OCI-LY3 (cell line): ENCODE measurements around the gene TGFB1.

Experiments used
- EZH2phosphoT487 ChIP-seq: fragments of 200-600 bp; shearing (Covaris generic); IDR thresholded peaks from 2 replicates; pipeline ENCODE4 v1.6.1; 2018; ENCODE audit warnings: antibody characterized with exemption, mixed run types, low read depth
- TF ChIP-seq, protein P1 (sequence below): fragments of 200-600, 300-600 bp; sonication (generic); IDR thresholded peaks from 2 replicates; pipeline ENCODE4 v1.5.1; 2014; ENCODE audit warnings: antibody characterized with exemption, low read length, low read depth

DNA sequence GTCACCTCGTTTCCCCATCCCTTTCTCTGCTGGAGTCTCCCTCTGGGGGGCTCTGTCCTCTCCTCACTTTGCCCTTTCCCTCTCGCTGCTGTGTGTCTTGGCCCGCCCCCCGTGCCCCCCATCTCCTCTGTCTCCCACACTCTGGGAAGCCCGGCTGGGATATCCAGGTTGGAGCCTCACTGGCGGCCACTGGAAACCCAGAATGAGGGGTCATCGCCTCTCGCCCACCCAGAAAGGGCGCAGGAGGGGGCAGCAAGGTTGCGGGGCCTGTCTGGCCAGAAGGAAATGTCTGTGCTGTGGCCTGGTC, 28.1 kb downstream of the TGFB1 start:
- TF ChIP-seq, protein P1, sequence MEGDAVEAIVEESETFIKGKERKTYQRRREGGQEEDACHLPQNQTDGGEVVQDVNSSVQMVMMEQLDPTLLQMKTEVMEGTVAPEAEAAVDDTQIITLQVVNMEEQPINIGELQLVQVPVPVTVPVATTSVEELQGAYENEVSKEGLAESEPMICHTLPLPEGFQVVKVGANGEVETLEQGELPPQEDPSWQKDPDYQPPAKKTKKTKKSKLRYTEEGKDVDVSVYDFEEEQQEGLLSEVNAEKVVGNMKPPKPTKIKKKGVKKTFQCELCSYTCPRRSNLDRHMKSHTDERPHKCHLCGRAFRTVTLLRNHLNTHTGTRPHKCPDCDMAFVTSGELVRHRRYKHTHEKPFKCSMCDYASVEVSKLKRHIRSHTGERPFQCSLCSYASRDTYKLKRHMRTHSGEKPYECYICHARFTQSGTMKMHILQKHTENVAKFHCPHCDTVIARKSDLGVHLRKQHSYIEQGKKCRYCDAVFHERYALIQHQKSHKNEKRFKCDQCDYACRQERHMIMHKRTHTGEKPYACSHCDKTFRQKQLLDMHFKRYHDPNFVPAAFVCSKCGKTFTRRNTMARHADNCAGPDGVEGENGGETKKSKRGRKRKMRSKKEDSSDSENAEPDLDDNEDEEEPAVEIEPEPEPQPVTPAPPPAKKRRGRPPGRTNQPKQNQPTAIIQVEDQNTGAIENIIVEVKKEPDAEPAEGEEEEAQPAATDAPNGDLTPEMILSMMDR = no peak
- TF ChIP-seq EZH2phosphoT487 = no peak
